GM19328 (cell line): ENCODE results near the gene LBHD2.
"Not testable (repeated sequence)": the region's sequence is repeated elsewhere in the genome, so short reads cannot be mapped to it uniquely, and the experiment has no call there.

Experiments used
- ATAC-seq: cut with Tn5 transposase; IDR thresholded peaks from one replicate; pipeline ENCODE4 v1.9.1; 2021; ENCODE audit warnings: mild to moderate bottlenecking, moderate library complexity; ENCODE audit not compliant: unreplicated experiment

LBHD2 gene

DNA sequence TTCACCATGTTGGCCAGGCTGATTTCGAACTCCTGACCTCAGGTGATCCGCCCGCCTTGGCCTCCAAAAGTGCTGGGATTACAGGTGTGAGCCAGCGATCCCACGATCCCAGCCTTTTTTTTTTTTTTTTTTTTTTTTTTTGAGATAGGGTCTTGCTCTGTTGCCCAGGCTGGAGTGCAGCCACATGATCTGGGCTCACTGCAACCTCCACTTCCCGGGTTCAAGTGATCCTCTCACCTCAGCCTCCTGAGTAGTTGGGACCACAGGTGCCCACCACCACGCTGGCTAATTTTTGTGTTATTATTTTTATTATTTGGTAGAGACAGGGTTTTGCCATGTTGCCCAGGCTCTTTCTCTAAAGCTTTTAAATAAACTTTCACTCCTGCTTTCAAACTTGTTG is 33.5 kb downstream of the LBHD2 start:
- ATAC-seq, result not testable (repeated sequence)

DNA sequence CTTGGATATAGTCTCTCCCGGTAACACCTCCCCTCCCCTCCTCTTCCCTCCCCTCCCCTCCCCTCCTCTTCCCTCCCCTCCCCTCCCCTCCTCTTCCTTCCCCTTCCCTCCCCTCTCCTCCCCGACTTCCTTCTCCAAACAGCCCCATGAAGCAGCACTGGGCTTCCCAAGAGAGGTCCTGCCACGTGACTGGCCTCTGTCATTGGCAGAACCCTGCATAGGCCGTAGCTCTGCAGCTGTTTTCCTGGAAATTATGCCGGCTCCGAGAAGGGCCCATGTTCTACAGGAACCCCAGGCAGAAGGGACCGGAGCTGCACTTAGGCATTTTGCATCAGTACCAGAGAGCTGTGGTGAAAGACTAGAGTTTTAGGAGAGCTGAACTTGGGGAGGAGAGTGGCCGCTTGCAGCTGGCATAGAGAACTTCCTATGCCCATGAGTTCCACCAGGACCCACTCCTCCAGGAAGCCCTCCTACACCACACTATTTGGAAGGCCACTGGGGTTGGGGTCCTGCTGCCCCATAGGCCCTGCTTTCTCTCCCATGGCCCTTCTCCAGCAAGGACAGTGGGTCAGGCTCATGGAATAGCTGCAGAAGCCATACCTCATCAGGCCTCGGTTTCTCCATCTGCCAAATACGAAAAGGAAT is 34.1 kb downstream of the LBHD2 start:
- ATAC-seq, result no peak

DNA sequence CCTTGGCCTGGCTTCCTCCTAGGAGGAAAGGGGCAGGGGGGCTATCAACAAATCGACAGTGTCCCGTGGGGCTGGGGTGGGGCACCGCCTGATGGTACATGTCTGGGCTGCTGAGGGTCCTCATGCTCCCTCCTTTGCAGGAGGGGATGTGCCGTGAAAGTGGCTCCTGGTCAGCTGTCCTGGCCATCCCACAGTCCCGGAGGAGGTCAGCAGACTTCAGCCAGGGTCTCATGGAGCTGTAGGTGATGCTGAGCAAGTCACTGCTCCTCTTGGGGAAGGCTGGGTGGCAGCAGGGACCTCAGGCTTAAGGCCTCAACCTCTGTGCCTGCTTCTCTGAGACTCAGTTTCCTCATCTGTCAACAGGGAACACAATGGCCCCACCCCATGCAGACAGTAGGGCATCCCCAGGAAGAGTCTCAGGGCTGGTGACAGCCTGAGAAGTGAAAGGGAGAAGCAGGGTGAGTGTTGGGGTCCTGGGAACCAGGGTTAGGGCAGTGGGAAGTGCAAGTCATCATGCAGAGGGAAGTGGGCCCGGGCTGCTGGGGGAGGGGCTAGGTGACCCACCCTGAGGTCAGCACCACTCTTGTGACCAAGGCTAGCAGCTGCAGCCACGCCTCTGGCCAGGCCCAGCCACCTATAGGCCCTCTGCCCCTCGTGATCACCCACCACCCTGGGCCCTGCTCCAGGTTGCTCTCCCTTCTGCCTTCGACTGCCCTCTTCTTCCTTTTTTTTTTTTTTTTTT is 34.8 kb downstream of the LBHD2 start:
- ATAC-seq, result no peak

DNA sequence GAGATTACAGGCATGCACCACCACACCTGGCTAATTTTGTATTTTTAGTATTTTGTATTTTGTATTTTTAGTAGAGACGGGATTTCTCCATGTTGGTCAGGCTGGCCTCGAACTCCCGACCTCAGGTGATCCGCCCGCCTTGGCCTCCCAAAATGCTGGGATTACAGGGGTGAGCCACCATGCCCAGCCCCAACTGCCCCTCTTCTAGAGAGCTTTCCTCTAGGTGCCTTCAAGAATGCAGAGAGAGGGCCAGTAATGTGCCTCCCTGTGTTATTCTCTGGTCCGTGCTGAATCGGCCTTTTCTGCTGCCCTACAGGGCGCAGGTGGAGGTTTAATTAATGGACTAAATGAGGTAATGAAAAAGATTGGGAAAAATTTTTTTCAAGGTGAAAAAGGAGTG is 35.5 kb downstream of the LBHD2 start:
- ATAC-seq, result not testable (repeated sequence)

DNA sequence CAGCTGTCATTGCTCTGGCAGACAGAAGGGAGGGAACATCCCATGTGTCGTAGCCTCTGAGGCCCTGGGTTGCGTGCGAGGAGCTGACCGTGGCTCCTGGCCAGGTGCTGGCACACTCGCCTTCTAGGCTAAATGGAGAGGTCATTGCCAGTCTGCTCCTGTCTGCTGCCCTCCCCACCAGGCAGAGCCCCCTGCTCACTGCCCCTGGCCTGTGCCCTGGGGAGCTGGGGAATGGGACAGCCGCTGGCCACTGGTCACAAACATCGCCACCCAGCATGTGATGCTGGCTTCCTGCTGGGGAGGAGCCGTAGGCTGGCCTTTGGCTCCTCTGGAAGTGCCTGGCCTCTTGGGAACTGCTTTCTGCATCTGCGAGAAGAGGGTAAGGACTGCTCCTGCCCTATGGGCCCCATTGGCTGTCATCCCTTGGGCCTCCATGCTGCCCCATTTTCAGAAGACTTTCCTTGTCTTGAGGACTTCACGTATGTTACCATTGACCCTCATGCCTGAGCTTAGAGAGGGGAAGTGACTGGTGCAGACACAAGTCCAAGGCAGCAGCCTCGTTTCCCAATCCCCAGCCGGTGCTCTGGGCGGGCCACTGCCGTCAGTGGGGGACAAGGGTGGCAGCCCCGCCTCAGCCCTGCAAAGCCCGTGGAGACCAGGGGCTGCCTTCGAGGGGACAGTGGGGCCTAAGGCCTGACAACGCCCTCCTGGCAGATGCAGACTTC is 37.3 kb downstream of the LBHD2 start:
- no peak for ATAC-seq

DNA sequence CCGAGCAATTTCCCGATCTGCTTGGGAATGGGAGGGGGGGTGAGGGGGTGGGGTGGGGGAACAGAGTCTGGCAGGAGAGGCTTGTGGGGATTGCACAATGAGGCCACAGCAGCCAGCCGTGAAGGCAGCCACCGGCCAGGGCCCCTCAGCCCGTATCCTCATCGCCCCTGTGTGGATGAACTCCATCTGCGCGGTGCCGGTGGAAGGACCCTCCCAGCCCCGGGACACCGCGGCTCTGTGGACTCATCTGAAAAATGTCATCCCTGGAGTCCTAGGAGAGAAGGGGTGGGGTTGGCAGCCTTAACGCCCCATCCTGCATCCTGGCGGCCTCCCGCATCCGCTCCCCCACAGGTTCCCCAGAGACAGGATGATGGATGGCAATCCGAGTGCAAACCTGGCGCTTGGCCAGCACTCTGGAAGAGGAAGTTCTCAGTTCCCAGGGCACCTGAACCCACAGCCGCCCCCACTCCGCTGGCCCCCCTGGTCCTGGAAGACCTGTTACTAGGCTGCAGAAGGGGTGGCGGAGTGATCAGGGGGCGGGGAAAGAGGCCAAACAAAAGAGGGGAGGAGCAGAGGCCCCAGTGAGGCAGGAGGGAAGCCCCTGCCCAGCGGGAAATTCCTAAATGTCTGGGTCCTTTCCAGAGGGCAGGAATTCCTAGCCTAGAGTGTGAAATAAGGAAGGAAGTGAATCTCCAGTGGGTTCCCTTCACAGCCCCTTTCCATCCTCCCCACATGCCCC is 38.0 kb downstream of the LBHD2 start:
- no peak for ATAC-seq

DNA sequence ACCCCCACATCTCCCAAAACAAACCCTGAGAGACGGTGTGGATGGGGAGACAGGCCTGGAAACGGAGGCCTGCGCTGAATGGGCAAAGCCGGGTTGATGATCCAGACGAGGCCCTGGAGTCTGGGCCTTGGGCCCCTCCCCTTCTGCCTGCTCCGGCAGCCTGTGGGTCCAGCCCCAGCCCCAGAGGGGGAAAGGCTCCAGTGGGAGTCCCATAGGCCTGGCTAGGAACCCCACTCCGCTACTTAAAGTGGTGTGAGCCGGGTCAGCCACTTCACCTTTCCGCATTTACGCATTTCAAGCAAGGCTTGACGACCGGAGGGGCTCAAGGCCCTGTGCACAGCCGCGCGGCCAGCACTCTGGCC is 38.6 kb downstream of the LBHD2 start:
- no peak for ATAC-seq

DNA sequence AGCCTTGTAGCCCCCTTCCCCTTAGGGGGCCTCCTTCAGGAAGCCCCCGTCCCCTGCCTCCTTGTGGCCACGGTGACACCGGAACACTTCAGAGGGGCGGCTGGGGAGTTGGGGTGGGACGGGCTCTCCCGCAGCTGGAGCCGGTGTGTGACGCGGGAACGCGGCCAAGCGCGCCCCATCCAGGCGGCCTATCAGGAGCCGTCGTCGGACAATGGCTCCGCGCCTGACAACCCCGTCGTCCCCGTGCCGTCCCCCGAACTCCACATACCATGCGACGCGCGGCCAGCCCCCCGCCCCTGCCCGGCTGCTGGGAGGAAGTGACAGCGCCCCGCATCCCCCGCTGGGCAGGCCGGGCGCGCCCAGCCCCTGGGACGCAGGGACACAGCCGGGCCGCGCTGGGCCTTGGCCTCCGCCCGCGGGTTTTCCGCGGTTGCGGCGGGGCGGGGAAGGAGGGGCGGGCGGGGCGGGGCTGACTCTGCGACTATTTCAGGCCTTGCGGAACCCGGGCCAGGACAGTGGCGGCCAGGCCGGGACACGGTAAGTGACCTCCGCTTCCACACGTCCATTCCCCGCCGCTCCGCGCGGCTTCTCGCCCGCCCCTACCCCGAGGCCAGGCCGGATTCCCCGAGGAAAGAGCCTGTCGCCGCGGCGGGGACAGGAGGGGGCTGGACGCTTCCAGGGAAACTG is 39.1 kb downstream of the LBHD2 start, which contains the start of gene TNFAIP2:
Gene TNFAIP2, plus strand, starts transcription at position 515 of the 687 bp plus-strand sequence. CDS start 2,997 bp downstream, outside the sequence.
- no peak for ATAC-seq

DNA sequence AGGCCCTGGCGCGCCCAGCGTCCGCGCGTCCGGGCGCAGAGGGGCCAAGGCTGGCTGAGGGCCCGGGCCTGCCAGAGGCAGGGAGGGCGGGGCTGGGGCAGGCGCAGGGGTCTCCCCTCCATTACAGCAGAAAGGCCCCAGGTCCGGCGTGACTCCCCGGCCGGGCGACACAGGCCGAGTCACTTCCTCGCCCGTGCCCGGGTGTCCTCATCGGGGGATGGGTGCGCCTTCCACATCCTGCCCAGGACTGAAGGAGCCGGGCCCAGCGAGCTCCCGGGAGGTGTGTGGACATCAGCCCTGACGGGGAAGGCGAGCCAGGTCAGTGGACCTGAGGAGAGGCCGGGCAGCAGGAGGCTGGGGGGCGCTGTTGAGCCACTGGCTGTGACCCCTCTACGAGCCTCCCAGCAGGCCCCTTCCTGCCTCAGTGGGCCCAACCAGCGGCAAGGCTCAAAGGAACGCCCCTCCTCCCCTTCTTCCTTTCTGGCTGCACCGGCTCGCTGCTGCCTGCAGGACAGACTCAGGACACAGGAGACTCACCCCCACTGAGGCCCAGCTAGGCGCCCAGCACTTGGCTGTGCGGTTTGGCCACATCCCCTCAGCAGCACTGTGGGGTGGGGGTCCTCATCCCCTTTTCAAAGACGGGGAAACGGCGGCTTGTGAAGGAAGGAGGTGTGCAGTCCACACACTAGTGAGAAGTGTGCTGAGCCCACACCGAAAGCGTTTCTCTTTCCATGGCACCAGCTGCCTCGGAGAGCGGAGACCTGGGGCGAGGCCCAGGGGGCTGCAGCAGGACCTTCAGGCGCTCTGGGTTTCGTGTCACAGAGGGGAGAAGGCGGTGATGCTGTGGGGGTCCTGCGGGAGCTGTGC is 39.9 kb downstream of the LBHD2 start:
- no peak for ATAC-seq

DNA sequence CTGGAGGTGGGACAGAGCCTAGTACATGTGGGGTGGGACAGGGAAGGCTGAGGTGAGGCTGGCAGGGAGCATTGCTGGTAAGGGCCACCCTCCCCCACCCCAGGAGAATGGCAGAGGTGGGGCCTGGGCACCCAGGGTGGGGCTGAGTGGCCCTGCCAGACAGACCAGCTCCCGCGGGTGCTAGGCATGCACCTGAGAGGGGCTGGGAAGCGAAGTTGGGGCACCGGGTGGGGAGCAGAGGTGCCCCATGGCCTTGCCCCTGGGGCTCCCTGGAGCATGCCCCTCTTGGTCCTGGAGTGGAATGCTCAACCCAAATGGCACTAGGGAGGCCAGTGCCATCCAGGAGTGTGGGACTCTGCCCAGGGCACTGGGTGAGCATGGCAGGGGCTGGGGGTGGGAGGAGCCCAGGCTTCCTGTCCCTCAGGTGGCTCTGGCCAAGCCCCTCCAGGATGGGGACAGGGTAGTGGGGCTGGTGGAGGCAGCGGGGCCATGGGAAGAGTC is 40.5 kb downstream of the LBHD2 start:
- no peak for ATAC-seq

DNA sequence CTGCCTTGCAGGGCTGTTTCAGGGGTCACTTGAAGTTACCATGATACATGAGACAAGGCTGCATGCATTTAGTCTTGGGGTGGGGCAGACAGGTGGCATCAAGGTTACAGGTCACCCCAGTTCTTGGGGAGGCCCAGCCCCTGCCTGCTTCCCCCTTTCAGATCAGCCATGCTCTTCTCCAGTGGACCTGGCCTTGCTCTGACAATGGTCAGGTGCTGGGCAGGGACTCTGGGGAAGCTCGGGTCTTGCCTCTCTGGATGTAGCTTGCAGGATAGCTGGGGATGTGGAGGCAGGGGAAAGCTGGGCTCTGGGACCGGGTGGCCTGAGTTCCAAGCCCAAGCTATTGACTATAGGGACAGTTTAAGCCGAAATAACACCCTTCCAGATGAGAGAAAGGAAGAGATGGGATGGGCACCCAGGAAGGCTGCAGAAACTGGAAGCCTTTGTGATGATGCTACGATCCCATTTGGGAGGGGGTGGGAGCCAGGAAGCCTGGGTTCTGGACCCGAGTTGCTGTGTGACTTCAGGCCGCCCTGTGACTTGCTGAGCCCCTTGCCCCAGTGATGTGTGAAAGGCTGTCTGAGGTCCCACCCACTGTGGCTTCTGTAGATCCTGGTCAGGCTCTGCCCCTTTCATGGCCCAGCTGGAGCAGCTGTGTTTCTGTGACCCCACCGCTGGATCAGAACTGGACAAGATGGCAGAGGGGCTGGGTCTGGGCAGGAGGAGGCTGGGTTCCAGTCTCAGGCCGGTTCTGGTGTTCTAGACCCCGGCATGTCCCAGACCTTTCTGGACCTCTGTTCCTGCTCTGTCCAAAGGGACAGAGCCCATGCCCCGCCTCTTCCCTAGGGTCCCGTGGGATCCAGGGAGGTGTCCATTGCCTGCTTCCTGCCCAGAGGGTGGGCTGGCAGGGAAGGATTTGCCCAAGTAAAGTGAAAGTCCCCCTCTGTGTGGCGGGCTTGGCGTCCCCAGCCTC is 41.4 kb downstream of the LBHD2 start:
- ATAC-seq, result no peak

DNA sequence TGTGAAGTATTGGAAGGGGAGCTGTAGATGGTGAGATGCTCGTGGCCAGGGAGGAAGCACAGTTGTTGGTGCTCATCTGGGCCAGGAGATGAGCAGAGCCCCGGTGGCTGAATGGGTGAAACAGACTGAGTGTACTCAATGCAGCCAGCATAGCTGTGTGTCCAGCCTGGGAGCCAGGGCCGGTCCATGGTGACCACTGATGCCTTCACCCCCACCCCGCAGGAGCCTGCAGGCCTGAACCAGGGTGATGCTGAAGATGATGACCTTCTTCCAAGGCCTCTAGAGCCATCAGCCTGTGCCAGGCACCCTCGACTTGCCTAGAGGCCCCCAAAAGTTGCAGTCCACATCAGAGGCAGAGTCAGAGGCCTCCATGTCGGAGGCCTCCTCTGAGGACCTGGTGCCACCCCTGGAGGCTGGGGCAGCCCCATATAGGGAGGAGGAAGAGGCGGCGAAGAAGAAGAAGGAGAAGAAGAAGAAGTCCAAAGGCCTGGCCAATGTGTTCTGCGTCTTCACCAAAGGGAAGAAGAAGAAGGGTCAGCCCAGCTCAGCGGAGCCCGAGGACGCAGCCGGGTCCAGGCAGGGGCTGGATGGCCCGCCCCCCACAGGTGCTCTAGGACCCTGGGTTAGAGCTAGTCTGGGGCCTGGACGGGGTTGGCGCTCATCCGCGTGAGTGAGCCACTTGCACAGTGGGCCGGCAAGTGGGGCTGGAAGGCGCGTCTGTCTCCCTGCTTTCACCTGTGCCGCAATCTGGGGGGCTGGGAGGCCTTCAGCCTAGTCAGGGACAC is 42.3 kb downstream of the LBHD2 start:
- no peak for ATAC-seq

DNA sequence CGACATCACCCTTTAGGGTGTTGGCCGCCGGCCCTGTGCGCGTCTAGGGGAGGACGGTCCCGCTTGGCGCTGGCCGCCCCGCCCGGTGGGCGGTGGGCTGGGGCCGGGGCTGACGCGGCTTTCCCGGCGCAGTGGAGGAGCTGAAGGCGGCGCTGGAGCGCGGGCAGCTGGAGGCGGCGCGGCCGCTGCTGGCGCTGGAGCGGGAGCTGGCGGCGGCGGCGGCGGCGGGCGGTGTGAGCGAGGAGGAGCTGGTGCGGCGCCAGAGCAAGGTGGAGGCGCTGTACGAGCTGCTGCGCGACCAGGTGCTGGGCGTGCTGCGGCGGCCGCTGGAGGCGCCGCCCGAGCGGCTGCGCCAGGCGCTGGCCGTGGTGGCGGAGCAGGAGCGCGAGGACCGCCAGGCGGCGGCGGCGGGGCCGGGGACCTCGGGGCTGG is 42.9 kb downstream of the LBHD2 start:
- no peak for ATAC-seq

DNA sequence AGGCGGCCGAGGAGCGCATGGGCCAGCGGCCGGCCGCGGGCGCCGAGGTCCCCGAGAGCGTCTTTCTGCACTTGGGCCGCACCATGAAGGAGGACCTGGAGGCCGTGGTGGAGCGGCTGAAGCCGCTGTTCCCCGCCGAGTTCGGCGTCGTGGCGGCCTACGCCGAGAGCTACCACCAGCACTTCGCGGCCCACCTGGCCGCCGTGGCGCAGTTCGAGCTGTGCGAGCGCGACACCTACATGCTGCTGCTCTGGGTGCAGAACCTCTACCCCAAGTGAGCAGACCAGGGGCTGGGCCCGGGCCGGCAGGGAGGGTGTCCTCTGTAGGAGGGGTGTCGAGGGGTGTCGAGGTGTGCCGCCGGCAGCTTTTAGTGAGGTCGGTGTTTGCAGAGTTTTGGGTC is 43.3 kb downstream of the LBHD2 start:
- ATAC-seq, result no peak

DNA sequence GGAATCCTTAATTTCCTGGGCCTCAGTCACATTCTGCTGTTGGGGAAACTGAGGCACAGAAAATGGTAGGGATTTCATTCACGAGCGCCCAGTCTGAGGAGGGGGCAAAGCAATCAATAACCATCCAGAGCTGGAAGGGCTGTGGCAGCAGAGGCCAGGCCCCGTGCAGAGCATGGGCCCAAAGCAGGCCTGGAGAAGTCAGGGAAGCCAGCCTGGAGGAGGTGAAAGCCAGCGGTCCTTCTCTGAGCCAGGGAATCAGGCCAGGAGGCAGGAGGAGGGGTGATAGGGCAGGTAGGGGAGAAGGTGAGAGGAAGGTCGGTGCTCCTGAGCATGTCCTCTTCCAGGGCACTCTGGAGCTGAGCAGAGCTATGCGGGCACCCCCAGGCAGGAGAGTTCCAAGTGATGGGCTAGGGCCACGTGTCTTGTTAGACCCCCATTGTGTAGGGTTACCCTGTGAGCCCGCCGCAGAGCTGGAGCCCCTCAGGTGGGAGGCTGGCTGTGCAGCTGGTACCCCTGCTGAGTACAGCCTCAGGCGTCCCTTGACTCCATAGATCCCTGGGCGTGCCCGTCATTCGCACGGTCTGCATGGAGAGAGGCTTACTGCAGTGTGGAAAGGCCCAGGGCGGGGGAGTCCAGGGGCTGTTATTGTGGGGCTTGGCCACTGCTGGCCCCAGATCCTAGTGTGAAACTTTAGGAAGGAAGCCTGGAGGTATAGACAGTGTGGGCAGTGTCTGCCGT is 44.0 kb downstream of the LBHD2 start:
- no peak for ATAC-seq

DNA sequence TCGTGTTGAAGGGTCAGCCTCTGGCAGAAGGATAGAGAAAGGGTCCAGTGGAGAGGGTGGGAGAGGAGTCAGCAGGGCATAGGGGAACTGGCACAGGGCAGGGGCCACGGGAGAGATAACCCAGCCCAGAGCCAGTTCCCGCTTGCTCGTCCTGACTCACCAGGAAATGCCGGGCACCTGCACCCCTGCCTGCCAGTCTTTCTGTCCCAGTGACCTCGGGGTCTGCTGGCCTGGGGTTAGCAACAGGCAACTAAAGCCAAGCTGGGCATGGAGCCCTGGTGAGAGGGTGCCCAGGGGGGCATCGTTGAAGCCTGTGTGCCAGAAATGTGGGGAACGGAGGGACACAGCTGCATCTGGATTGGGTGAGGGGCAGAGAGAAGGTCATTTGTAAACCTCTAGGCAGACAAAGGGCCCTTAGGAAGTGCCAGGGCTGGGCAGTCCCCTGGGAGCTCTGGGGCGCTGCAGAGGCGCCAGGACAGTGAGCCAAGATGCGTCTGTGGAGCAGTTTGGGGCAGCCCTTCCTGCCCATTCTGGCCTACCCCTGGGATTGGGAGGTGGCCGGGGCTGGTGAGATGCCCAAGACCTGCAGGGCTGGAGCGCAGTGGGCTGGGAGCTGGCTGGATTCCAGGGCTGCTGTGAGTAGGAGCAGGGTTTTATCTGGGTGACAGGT is 44.8 kb downstream of the LBHD2 start:
- ATAC-seq, result no peak
